A673 (cell line): Measurements from ENCODE around the gene ATG2B.

Source experiments
- CTCF ChIP-seq: fragments of 300-800, 200-600 bp; sonication (generic); conservative IDR thresholded peaks from 2 replicates; pipeline ENCODE4 v1.5.1; 2017; ENCODE audit warnings: low read depth, mild to moderate bottlenecking, antibody characterized with exemption, low read length, moderate library complexity, mixed read lengths
- EZH2 ChIP-seq: fragments of 200-600 bp; sonication (generic); IDR thresholded peaks from 2 replicates; pipeline ENCODE4 v1.6.1; 2017; ENCODE audit warnings: borderline replicate concordance, low read depth, mild to moderate bottlenecking, mixed read lengths, antibody characterized with exemption, low read length; ENCODE audit not compliant: poor library complexity, severe bottlenecking

- TF ChIP-seq CTCF (no peak), EZH2 (no peak)
Measured at GRCh38 chr14:96247031-96247430, 116.1 kb downstream of the ATG2B start.
